ENCODE data around the gene HOMER1. TPM values are rescaled to one million over a fixed set of nuclear protein-coding genes. Genes with fewer than 3 reads are reported as not detected.

Gene HOMER1
- total RNA-seq, 2 donors from 2014 or later, result 2.0 to 8.5 TPM

GRCh38 chr5:79507251-79508205, 6.4 kb downstream of the HOMER1 start:
- Mint-ChIP-seq H3K36me3 (peaks cover 0 to 6% of the 10 kb centered on the region in 2 donors), H3K9me3 (no peaks in the 10 kb centered on the region), H3K27ac (no peak overlapping the region)
- DNase-seq (ENCODE audit: low spot score in 2 of 2), result no peak
- no peak for ATAC-seq

GRCh38 chr5:79505138-79505537, 8.8 kb downstream of the HOMER1 start:
- DNase-seq (ENCODE audit: low spot score in 2 of 2), result no peak
- H3K9me3 Mint-ChIP-seq, result no peaks in the 10 kb centered on the region
- peaks cover 0 to 6% of the 10 kb centered on the region in 2 donors for H3K36me3 Mint-ChIP-seq
- H3K27ac Mint-ChIP-seq, result no peak overlapping the region
- ATAC-seq, result no peak

- no peak overlapping the region for H3K27ac Mint-ChIP-seq
- ATAC-seq, result no peak
These were observed 10.0 kb downstream of the HOMER1 start for GRCh38 chr5:79503794-79504495.

GRCh38 chr5:79499640-79500273, 14.2 kb downstream of the HOMER1 start:
- no peaks in the 10 kb centered on the region for H3K9me3 Mint-ChIP-seq
- no peak overlapping the region for H3K27ac Mint-ChIP-seq
- H3K36me3 Mint-ChIP-seq, result no peaks in the 10 kb centered on the region
- ATAC-seq, result no peak
- no peak for DNase-seq (ENCODE audit: low spot score in 2 of 2)

More at GRCh38 chr5:79503794-79504495, 10.0 kb downstream of the HOMER1 start:
- no peak for DNase-seq (ENCODE audit: low spot score in 2 of 2)
- peaks cover 0 to 6% of the 10 kb centered on the region in 2 donors for H3K36me3 Mint-ChIP-seq
- H3K9me3 Mint-ChIP-seq, result no peaks in the 10 kb centered on the region

DNA sequence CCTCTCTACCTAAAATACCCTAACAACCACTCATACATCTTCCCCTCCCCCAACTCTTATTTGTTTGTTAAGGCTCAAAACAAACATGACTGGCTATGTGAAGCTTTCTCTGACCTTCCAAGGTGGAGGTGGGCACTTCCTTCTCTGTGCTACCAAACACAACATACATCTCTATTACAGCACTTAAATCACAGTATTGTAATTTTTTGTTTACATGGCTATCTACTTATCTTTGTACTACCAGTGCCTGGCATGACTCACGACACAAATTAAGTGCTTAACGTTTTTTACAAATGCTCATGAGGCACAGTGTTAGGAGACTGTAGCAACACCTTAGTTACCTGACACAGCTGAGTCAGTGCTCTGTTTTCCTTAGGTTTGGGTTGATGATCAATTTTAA, 18.6 kb downstream of the HOMER1 start:
- ATAC-seq, result no peak
- Mint-ChIP-seq H3K27ac (no peak overlapping the region), H3K9me3 (no peaks in the 10 kb centered on the region), H3K36me3 (no peaks in the 10 kb centered on the region)
- no peak for DNase-seq (ENCODE audit: low spot score in 2 of 2)

GRCh38 chr5:79493596-79494345, 20.2 kb downstream of the HOMER1 start:
- no peak for DNase-seq (ENCODE audit: low spot score in 2 of 2)
- ATAC-seq, result no peak
- no peaks in the 10 kb centered on the region for H3K36me3 Mint-ChIP-seq
- no peak overlapping the region for H3K27ac Mint-ChIP-seq
- H3K9me3 Mint-ChIP-seq, result no peaks in the 10 kb centered on the region

GRCh38 chr5:79491690-79492317, 22.1 kb downstream of the HOMER1 start:
- no peaks in the 10 kb centered on the region for H3K9me3 Mint-ChIP-seq
- no peak overlapping the region for H3K27ac Mint-ChIP-seq
- DNase-seq (ENCODE audit: low spot score in 2 of 2), result no peak
- ATAC-seq, result no peak
- H3K36me3 Mint-ChIP-seq, result no peaks in the 10 kb centered on the region

- H3K9me3 Mint-ChIP-seq, result no peaks in the 10 kb centered on the region
- no peak overlapping the region for H3K27ac Mint-ChIP-seq
- no peaks in the 10 kb centered on the region for H3K36me3 Mint-ChIP-seq
- DNase-seq (ENCODE audit: low spot score in 2 of 2), result no peak
- no peak for ATAC-seq
These were observed 23.5 kb downstream of the HOMER1 start for GRCh38 chr5:79490323-79490936.

DNA sequence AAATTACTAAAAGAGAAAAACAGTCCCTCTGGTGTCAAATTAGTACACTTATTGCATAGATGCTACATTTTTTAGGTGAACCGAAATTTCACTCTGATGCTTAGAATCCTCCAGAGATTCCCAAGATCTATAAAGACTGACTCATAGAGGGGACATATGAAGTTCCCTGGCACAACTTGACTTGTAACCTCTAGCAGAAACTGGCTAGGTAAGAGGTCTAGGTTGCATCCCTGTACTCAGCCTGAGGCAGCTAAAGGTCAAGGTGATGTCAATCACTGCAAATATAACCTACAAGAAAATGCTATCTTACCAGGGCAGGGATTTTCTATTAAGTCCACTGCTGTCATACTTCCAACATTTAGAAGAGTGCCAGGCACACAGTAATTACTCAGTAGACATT, 24.2 kb downstream of the HOMER1 start:
- no peak for DNase-seq (ENCODE audit: low spot score in 2 of 2)
- no peaks in the 10 kb centered on the region for H3K9me3 Mint-ChIP-seq
- no peak for ATAC-seq
- H3K36me3 Mint-ChIP-seq, result no peaks in the 10 kb centered on the region
- H3K27ac Mint-ChIP-seq, result no peak overlapping the region

- no peaks in the 10 kb centered on the region for H3K36me3 Mint-ChIP-seq
- no peak for ATAC-seq
- DNase-seq (ENCODE audit: low spot score in 2 of 2), result no peak
- no peaks in the 10 kb centered on the region for H3K9me3 Mint-ChIP-seq
- no peak overlapping the region for H3K27ac Mint-ChIP-seq
These were observed 25.2 kb downstream of the HOMER1 start for GRCh38 chr5:79488775-79489174.

- DNase-seq (ENCODE audit: low spot score in 2 of 2), result no peak
- H3K9me3 Mint-ChIP-seq, result no peaks in the 10 kb centered on the region
- H3K36me3 Mint-ChIP-seq, result no peaks in the 10 kb centered on the region
- no peak overlapping the region for H3K27ac Mint-ChIP-seq
- no peak for ATAC-seq
These were observed 25.9 kb downstream of the HOMER1 start for GRCh38 chr5:79488058-79488457.

DNA sequence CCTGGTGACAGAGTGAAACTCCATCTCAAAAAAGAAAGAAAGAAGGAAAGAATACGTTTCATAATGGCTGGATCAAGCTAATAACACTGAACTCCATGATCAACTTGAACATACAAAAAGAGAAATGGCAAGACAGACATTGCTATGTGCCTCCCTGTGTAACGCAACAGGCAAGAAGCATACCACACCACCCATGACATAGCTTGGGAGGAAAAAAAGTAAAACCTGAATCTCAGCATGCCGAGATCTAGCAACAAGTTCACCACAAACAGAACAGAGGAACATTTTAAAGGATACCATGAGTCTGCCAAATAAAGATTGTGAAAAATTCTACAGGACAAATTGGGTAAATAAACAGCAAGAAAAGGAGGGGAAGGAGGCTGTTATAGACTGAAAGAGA, 26.7 kb downstream of the HOMER1 start:
- no peak for ATAC-seq
- no peak overlapping the region for H3K27ac Mint-ChIP-seq

DNA sequence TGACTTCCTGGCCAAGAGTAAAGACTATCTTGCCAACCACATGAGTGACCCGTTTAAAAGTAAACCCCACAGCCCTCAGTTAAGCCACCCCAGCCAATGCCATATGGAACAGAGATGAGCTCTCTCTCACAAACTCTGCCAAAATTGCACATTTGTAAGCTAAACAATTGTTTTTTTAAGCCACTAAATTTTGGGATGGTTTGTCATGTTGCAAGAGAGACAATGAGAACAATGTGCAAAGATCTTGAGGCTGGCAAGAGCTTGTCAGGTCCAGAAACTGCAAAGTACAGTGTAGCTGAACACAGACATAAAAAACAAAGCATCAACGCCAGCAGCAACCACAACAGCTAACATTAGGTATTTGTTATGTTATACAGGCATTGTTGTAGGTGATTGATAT, 27.8 kb downstream of the HOMER1 start:
- no peak for ATAC-seq
- Mint-ChIP-seq H3K27ac (no peak overlapping the region), H3K9me3 (no peaks in the 10 kb centered on the region), H3K36me3 (no peaks in the 10 kb centered on the region)
- DNase-seq (ENCODE audit: low spot score in 2 of 2), result no peak

More for the DNA sequence above, 26.7 kb downstream of the HOMER1 start:
- Mint-ChIP-seq H3K9me3 (no peaks in the 10 kb centered on the region), H3K36me3 (no peaks in the 10 kb centered on the region)
- DNase-seq (ENCODE audit: low spot score in 2 of 2), result no peak

GRCh38 chr5:79484731-79485130, 29.2 kb downstream of the HOMER1 start:
- H3K27ac Mint-ChIP-seq, result no peak overlapping the region
- ATAC-seq, result no peak
- no peak for DNase-seq (ENCODE audit: low spot score in 2 of 2)
- no peaks in the 10 kb centered on the region for H3K36me3 Mint-ChIP-seq
- no peaks in the 10 kb centered on the region for H3K9me3 Mint-ChIP-seq

DNA sequence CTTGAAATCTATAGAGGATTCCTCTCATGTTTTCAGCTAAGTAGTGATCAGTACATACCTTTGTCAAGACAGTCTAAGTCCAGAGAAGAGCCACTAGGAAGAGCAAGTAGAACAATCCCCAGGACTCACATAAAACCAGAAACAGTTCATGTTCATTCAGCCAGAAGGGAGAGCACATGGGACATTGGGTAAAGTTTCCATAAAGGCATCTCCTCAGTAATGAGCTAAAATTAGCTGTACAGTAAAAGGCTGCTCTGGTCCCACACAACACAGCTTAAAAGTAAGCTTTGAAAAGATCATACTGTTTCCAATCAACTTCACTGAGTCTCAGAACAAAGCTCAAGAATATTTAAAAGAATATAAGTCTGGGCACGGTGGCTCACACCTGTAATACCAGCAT, 32.4 kb downstream of the HOMER1 start:
- no peaks in the 10 kb centered on the region for H3K36me3 Mint-ChIP-seq
- H3K27ac Mint-ChIP-seq, result no peak overlapping the region
- H3K9me3 Mint-ChIP-seq, result no peaks in the 10 kb centered on the region
- no peak for ATAC-seq
- DNase-seq (ENCODE audit: low spot score in 2 of 2), result no peak

DNA sequence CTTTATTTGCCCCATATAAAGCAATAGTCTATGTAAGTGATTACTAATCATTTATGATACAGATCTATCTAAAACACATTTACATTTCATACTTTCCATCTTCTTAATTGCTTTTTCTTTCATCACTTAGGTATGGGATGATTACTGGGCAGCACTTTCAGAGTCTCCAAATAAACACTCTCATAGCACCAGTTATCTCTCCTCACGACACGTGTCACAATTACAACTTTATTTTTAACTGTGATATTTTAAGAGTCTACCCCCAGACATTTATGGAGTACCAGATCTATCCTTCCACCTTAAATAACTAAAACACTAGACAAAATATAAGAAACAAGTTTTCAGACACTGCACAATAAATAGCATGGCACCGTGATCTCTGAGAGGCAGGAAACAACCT, 32.9 kb downstream of the HOMER1 start:
- ATAC-seq (no peak), DNase-seq (ENCODE audit: low spot score in 2 of 2) (no peak)
- Mint-ChIP-seq H3K36me3 (no peaks in the 10 kb centered on the region), H3K27ac (no peak overlapping the region), H3K9me3 (no peaks in the 10 kb centered on the region)

Measured in activated naive CD4-positive, alpha-beta T cell treated with anti-CD3 and anti-CD28 coated beads, Interleukin-2, amount 50 U/mL, for 72 hours (primary cell).